HG03159 (cell line): ENCODE data around the gene SMYD2.

ENCODE experiments used
- ATAC-seq: cut with Tn5 transposase; IDR thresholded peaks from one replicate; pipeline ENCODE4 v1.9.1; 2021; ENCODE audit warnings: mild to moderate bottlenecking, moderate library complexity; ENCODE audit not compliant: unreplicated experiment

Gene SMYD2

DNA sequence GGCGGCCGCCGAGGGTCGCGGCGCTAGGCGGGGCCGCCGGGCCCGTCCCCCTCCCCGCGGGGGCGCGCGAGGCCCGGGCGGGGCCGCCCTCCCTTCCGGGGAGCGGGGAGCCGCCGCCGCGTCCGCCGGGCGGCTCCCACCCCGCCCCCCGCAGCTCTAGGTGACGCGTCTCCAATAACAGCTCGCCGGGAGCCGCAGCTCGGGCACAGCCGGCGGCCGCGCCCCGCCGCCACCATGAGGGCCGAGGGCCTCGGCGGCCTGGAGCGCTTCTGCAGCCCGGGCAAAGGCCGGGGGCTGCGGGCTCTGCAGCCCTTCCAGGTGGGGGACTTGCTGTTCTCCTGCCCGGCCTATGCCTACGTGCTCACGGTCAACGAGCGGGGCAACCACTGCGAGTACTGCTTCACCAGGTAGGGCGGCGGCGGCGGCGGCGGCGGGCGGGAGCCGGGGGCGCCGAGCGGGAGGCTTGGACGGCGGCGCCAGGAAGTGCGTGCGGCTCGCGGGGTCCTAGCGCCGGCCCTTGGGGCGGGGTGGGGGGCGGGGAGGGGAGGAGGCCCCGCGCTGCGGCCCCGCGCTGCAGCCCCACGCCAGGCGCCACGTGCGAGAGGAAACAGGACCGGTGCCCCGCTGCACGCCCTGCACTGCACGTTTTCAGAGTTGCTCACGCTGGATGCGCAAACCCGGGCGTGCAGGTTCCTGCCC lies at the start of gene SMYD2:
Gene SMYD2, plus strand, starts transcription at position 139 of the 699 bp plus-strand sequence. Its CDS starts 96 bp downstream, at position 235.
- peak; percentile 77 for ATAC-seq

- no peak for ATAC-seq
These were observed 46.9 kb upstream of the SMYD2 start for GRCh38 chr1:214233856-214234634.

DNA sequence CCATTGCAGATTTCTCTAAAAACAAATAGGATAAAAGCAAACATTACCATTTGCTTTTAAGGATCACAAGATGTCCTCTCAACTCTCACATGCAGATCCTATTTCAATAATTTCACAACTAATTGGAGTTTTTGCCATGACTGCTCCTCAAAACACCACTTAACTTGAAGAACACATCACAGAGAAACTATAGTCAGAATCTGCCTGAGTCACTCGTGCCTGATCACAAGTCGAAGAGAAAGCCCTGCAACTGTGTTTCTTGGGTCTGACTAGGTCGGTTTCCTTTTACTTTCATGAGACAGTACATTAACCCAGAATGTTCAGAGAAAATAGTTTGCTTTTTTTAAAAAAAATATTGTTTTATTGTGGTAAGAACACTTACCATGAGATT lies 46.3 kb upstream of the SMYD2 start:
- ATAC-seq, result no peak

DNA sequence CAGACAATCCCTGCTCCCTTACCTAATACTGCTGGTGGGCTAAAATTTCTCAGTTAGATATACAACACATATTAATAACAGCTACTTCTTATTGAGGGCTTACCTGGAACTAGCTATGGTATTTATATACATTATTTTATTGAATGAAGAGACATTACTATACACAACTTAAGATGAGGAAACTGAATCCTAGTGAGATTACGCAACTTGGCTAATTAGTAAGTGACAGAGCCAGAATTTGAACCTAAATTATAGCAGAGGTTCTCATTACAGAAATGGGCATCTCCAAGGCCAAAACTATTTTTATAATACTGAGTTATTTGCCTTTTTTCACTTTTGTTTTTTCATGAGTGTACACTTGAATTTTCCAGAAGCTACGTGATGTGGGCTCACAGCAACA lies 44.5 kb upstream of the SMYD2 start:
- ATAC-seq, result no peak

DNA sequence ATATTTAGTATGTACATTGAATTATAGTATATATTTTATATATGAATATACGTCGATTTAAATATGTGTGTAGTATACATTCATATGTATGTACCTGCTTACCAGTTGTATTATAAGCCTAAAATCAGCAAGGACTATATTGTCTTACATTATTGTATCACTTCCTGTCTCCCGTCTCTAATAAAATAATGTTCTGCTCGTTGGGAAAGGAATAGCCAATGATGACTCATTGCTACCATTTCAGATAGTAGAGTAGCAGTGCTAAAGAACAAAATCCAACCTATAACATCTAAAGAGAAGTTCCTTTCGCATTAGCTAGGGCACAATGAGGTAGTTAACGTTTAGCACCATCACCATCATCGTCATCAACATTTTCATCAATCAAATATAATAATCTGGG lies 39.9 kb upstream of the SMYD2 start:
- no peak for ATAC-seq

DNA sequence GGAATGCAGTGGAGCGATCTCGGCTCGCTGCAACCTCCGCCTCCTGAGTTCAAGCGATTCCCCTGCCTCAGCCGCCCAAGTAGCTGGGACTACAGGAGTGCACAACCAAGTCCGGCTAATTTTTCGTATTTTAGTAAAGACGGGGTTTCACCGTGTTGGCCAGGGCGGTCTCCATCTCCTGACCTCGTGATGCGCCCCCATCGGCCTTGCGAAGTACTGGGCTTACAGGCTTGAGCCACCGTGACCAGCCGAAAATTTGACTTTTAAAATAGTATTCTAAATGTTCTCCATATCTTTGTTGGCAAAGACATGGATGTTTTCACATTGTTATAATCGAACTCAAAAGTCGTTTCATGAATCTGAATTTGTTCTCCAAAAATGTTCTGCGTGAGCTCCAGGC lies 36.7 kb upstream of the SMYD2 start:
- no peak for ATAC-seq

DNA sequence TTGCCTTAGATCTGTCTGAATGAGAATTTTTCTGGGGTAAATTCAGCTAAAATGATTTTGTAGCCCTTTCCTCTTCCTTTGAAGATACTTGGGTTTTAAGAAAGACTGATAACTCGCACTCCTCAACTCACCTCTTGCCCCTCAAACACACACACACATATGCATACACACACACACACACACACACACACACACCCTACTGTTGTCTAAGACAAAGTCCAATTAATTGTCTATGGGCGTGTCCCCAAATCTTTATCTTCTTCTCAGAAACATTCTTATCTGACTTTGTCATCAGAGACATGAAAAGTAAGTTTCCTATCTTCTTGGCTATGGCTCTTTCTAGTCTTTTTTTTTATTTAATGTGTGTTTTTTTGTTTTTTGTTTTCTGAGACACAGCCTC lies 36.1 kb upstream of the SMYD2 start:
- ATAC-seq, result no peak

GRCh38 chr1:214247501-214248041 lies 33.4 kb upstream of the SMYD2 start:
- no peak for ATAC-seq

GRCh38 chr1:214248311-214249085 lies 32.5 kb upstream of the SMYD2 start:
- ATAC-seq, result no peak

DNA sequence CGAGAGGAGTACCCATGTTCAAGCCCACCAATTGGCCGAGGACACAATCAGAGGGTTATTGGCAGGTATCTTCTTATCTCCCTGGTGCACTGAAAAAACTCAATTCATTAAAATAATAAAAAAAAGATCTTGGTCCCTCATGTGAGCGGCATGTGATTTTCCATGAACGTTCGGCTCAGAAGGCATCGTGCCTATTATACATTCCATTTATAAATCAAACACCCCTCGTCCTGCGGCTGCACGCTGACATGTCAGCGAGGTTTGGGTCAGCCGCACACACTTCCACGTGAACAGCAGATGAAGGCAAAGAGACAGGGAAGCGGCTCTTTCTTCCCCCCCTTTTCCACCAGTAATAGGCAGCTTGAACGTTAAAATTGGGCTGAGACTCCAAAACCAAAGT lies 31.3 kb upstream of the SMYD2 start:
- no peak for ATAC-seq

GRCh38 chr1:214251354-214251753 lies 29.6 kb upstream of the SMYD2 start:
- no peak for ATAC-seq

DNA sequence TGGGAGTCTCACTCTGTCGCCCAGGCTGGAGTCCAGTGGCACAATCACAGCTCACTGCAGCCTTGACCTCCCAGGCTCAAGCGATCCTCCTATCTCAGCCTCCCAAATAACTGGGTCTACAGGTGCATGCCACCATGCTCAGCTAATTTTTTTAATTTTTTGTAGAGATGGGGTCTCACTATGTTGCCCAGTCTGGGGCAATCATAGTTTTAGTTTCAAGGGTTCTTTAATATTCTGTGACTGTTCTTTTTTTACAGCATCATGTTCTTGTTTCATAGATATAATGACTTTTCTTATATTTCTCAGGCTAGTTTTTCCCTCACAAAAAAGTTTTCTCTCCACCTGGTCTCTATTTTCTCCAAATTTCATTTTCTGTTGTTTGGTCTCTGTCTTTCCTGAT lies 25.4 kb upstream of the SMYD2 start:
- no peak for ATAC-seq

- ATAC-seq, result no peak
These were observed 21.5 kb upstream of the SMYD2 start for GRCh38 chr1:214259353-214259977.

DNA sequence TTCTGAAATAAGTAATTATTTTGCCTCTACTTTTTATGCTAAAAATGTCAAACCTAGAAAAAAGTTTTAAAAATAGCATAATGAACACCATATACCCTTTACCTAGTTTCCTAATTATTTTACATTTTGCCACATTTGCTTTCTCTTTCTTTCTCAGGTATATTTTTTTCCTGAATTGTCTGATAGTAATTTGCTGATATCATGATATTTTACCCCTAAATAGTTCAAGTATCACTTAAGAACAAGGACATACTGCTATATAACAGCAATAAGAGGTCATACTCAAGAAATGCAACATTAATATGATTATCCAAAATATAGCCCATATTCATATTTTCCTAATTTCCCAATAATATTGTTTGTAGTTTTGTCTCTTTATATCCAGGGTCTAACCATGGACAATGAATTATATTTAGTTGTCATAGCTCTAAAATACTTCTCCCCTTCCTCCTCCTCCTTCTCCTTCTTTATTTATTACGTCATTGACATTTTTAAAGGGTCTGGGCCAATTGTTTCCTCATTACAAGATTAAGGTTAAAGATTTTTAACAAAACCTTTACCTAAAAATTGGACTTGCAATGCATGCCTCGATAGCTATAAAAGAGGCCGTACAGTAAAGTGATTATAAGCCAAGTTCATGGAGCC lies 20.3 kb upstream of the SMYD2 start:
- ATAC-seq, result no peak

GRCh38 chr1:214261206-214262123 lies 19.5 kb upstream of the SMYD2 start:
- ATAC-seq, result peak; percentile 95

DNA sequence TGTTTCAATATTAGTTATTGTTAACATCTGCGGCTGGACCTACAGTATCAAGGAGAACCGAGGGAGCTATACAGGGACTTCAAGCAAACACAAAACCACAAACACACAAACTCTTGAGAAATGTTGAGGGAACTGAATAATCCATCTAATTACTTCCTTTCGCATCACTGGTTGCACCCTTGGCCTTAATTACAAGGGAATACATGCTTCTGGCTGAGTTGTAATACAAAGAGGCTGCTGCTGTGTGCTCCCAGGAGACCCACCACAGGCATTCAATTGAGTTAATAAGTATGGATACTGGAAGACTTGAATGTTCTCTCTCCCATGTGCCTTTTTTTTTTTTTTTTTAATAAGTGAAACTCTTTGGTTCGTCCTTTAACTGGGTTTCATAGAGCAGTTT lies 16.8 kb upstream of the SMYD2 start:
- ATAC-seq, result no peak

- ATAC-seq, result no peak
These were observed 16.0 kb upstream of the SMYD2 start for GRCh38 chr1:214264976-214265375.

DNA sequence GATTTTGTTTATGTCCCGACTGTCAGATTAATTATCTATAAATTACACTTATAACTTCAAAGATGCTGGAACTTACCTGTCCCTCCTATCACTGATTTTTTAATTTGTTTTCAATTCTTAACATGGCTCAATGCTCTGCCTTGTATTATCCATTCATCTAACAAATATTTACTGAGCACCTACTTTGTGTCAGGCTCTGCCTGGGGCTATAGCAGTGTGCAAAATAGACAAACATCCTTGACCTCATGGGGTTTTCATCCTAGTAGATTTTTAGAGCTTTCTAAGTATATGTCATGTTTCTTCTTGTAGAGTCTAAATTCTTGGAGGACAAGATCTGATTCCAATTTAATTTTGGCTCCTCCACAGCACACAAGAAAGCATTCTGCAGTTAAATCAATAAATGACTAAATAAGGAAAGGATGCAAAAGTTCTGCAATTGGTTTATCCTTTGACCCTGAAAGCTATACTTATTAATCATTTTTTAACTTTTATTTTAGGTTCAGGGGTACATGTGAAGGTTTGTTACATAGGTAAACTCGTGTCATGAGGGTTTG lies 10.8 kb upstream of the SMYD2 start:
- ATAC-seq, result no peak
